BLaER1 treated with 17β-estradiol and CSF1 and Interleukin-3, amounts not matched to agents 10 nM and 100 nM (cell line): Measurements from ENCODE around the gene ODF4.

Source experiments
- H3K27ac ChIP-seq, 11 experiments: shearing (Covaris generic); formaldehyde crosslinking; 2 replicates each; pipeline ENCODE4 v1.8.1; 2022
- H3K27me3 ChIP-seq, 11 experiments: shearing (Covaris generic); formaldehyde crosslinking; 2 replicates each; pipeline ENCODE4 v1.8.1; 2022
- H3K36me3 ChIP-seq, 11 experiments: shearing (Covaris generic); formaldehyde crosslinking; 2 replicates each; pipeline ENCODE4 v1.8.1; 2022
- H3K4me1 ChIP-seq, 10 experiments: shearing (Covaris generic); formaldehyde crosslinking; 2 replicates each; pipeline ENCODE4 v1.8.1; 2022
- H3K4me2 ChIP-seq, 11 experiments: shearing (Covaris generic); formaldehyde crosslinking; 2 replicates each; pipeline ENCODE4 v1.8.1; 2022
- H3K4me3 ChIP-seq, 10 experiments: shearing (Covaris generic); formaldehyde crosslinking; 2 replicates each; pipeline ENCODE4 v1.8.1; 2022
- H3K9ac ChIP-seq, 11 experiments: shearing (Covaris generic); formaldehyde crosslinking; 2 replicates each; pipeline ENCODE4 v1.8.1; 2022
- H3K9me3 ChIP-seq, 11 experiments: shearing (Covaris generic); formaldehyde crosslinking; replicated peaks in 1 of 11; 2 replicates each; pipeline ENCODE4 v1.8.1; 2022
- H4K20me1 ChIP-seq, 11 experiments: shearing (Covaris generic); formaldehyde crosslinking; 2 replicates each; pipeline ENCODE4 v1.8.1; 2022
- Cebpa-rat ChIP-seq, 11 experiments: shearing (Covaris generic); IDR thresholded peaks; 2 replicates each; pipeline ENCODE4 v1.8.1; 2022

ODF4 gene, protein sequence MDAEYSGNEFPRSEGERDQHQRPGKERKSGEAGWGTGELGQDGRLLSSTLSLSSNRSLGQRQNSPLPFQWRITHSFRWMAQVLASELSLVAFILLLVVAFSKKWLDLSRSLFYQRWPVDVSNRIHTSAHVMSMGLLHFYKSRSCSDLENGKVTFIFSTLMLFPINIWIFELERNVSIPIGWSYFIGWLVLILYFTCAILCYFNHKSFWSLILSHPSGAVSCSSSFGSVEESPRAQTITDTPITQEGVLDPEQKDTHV

DNA sequence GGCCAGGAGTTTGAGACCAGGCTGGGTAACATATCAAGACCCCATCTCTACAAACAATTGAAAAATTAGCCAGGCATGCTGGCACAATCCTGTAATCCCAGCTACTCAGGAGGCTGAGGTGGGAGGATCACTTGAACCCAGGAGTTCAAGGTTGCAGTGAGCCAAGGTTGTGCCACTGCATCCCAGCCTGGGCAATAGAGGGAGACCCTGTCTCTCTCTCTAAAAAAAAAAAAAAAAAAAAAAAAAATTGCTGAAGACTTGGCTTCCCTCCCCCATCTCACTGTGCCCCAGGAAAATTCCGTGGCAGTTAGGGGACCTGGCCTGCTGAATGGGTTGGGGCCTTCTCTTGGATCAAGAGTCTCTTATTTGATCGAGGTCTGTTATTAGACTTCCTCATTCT lies at the start of gene ODF4:
ODF4 (plus strand) TSS at position 301 of the 400 bp plus-strand sequence. CDS start 212 bp downstream, outside the sequence.
- Histone ChIP-seq H3K4me3 (no peak within 1 kb of the TSS), H3K4me1 (peaks cover 0 to 8% (median 2%) of the 10 kb centered on the region in 10 experiments; a peak in 3 of 20 replicates), H3K27ac (no peak within 1 kb of the TSS), H4K20me1 (no peaks in the 10 kb centered on the region), H3K4me2 (no peak within 1 kb of the TSS), H3K36me3 (no peaks in the 10 kb centered on the region), H3K27me3 (no peaks in the 10 kb centered on the region), H3K9me3 (no peaks in the 10 kb centered on the region), H3K9ac (no peak within 1 kb of the TSS)
- TF ChIP-seq Cebpa-rat (IDR thresholded peaks at IDR 0.05): no peak

GRCh38 chr17:8290043-8290442 lies 49.6 kb upstream of the ODF4 start:
- Histone ChIP-seq H3K4me2 (peak overlapping the region; percentile 86 to 100 (median 97); a peak in 21 of 22 replicates), H3K4me1 (peaks cover 55 to 68% (median 60%) of the 10 kb centered on the region in 10 experiments), H3K9me3 (no peaks in the 10 kb centered on the region), H3K27ac (no peak overlapping the region), H3K27me3 (no peaks in the 10 kb centered on the region), H3K4me3 (peak overlapping the region in 7 of 10 experiments; percentile 75 to 86 (median 82); a peak in 9 of 20 replicates), H4K20me1 (peaks cover 0 to 7% (median 0%) of the 10 kb centered on the region in 11 experiments; a peak in 1 of 22 replicates), H3K9ac (peak overlapping the region in 9 of 11 experiments; percentile 81 to 95 (median 88); a peak in 13 of 22 replicates), H3K36me3 (peaks cover 0 to 15% (median 0%) of the 10 kb centered on the region in 11 experiments; a peak in 2 of 22 replicates)
- TF ChIP-seq Cebpa-rat (IDR thresholded peaks at IDR 0.05): no peak

DNA sequence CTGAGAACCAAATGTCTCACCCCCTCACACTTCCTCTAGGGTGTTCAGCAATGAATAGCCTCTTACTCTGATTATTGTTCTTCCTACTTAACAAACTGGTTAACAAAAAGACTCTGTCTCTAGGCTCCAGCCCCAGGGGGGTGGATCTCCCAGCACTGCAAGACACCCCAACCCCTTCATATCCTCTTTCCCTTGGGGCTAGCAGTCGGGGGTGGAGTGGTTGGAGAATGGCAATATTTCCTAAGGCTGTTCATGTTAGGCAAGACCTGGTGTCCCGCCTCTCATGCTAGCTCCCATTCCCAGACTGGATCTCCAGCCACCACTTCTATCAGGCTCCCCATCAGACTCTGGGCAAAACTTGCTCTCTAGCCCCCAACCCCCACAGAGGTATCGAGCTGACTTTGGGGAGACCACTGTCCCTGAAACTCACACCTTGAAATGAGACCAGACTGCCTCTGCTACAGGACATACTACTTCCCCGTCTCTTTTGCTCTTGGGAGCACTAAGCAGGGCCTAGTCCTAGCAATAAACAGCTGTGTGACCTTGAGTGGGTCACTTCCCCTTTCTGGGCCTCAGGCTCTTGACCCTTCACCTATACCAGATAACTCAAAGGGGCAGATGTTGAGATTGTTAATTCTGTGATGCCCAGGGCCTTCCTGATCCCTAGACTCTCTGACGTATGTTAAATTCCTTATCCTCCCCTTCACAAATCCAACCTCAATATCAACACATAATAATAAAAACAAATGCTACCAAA lies 46.8 kb upstream of the ODF4 start:
- Histone ChIP-seq H3K36me3 (peaks cover 0 to 15% (median 0%) of the 10 kb centered on the region in 11 experiments; a peak in 2 of 22 replicates), H3K4me1 (peaks cover 39 to 56% (median 46%) of the 10 kb centered on the region in 10 experiments), H3K4me3 (no peak overlapping the region), H3K27me3 (no peaks in the 10 kb centered on the region), H4K20me1 (peaks cover 0 to 7% (median 0%) of the 10 kb centered on the region in 11 experiments; a peak in 1 of 22 replicates), H3K27ac (peak overlapping the region in 8 of 11 experiments; percentile 4 to 45 (median 28); a peak in 8 of 22 replicates), H3K9ac (peak overlapping the region in 7 of 11 experiments; percentile 1 to 51 (median 27); a peak in 7 of 22 replicates), H3K9me3 (no peaks in the 10 kb centered on the region), H3K4me2 (peak overlapping the region; percentile 8 to 75 (median 47); a peak in 21 of 22 replicates)
- no peak for TF ChIP-seq Cebpa-rat (IDR thresholded peaks at IDR 0.05)

- no peaks in the 10 kb centered on the region for H3K9me3 ChIP-seq
- peak overlapping the region in 1 of 11 experiments; percentile 87; a peak in 2 of 22 replicates for H3K27ac ChIP-seq
- TF ChIP-seq Cebpa-rat (IDR thresholded peaks at IDR 0.05): no peak
- peak overlapping the region; percentile 81 to 97 (median 89) for H3K4me2 ChIP-seq
- H3K4me3 ChIP-seq: peak overlapping the region in 7 of 10 experiments; percentile 54 to 78 (median 68); a peak in 9 of 20 replicates
- peaks cover 0 to 15% (median 0%) of the 10 kb centered on the region in 11 experiments; a peak in 2 of 22 replicates for H3K36me3 ChIP-seq
- no peaks in the 10 kb centered on the region for H3K27me3 ChIP-seq
- H3K4me1 ChIP-seq: peaks cover 31 to 48% (median 39%) of the 10 kb centered on the region in 10 experiments
- peaks cover 0 to 4% (median 0%) of the 10 kb centered on the region in 11 experiments; a peak in 1 of 22 replicates for H4K20me1 ChIP-seq
- peak overlapping the region in 7 of 11 experiments; percentile 79 to 91 (median 85); a peak in 8 of 22 replicates for H3K9ac ChIP-seq
These were observed 45.3 kb upstream of the ODF4 start for GRCh38 chr17:8294361-8294760.

- no peaks in the 10 kb centered on the region for H4K20me1 ChIP-seq
- H3K9me3 ChIP-seq: no peaks in the 10 kb centered on the region
- peak overlapping the region; percentile 82 to 93 (median 87); a peak in 21 of 22 replicates for H3K27ac ChIP-seq
- peaks cover 26 to 43% (median 34%) of the 10 kb centered on the region in 10 experiments for H3K4me1 ChIP-seq
- H3K27me3 ChIP-seq: no peaks in the 10 kb centered on the region
- peaks cover 0 to 15% (median 0%) of the 10 kb centered on the region in 11 experiments; a peak in 2 of 22 replicates for H3K36me3 ChIP-seq
- no peak for TF ChIP-seq Cebpa-rat (IDR thresholded peaks at IDR 0.05)
- H3K4me3 ChIP-seq: peak overlapping the region; percentile 54 to 81 (median 68)
- H3K4me2 ChIP-seq: peak overlapping the region; percentile 81 to 97 (median 89)
- peak overlapping the region; percentile 79 to 91 (median 86) for H3K9ac ChIP-seq
These were observed 44.8 kb upstream of the ODF4 start for GRCh38 chr17:8294814-8295316.

GRCh38 chr17:8300226-8300625 lies 39.4 kb upstream of the ODF4 start:
- no peaks in the 10 kb centered on the region for H4K20me1 ChIP-seq
- peaks cover 0 to 17% (median 7%) of the 10 kb centered on the region in 10 experiments; a peak in 11 of 20 replicates for H3K4me1 ChIP-seq
- no peak for TF ChIP-seq Cebpa-rat (IDR thresholded peaks at IDR 0.05)
- H3K9me3 ChIP-seq: no peaks in the 10 kb centered on the region
- no peak overlapping the region for H3K9ac ChIP-seq
- H3K4me2 ChIP-seq: peak overlapping the region in 5 of 11 experiments; percentile 14 to 57 (median 35); a peak in 10 of 22 replicates
- H3K27ac ChIP-seq: no peak overlapping the region
- H3K36me3 ChIP-seq: no peaks in the 10 kb centered on the region
- H3K4me3 ChIP-seq: no peak overlapping the region
- H3K27me3 ChIP-seq: no peaks in the 10 kb centered on the region

DNA sequence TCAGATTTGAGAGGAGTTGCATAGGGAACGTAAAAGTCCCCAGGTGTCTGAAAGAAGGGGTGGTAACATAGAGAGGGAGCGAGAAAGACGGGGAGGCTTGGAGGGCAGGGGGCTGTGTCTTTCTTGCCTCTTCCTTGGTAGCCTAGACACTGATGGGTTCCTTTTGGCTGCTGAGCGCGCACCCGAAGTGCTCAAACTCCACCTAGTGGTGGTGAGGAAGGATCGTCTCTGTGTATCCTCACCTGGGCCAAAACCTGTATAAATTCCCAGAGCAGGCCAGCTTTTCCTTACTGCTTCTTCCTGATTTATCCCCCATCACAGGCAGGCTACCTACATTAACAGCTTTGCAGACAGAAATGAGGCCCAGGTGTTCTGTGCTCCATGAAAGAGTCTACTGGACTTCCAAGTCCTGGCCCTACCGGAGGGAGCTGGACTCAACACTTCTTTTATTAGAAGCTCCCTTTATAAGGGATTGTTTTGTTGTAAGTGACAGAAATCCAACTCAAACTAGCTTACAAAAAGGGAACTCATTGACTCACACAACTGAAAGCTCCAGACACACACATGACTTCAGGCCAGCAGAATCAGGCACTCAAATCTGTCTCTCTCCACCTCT lies 38.9 kb upstream of the ODF4 start:
- no peaks in the 10 kb centered on the region for H3K9me3 ChIP-seq
- no peaks in the 10 kb centered on the region for H4K20me1 ChIP-seq
- no peak for TF ChIP-seq Cebpa-rat (IDR thresholded peaks at IDR 0.05)
- peaks cover 0 to 17% (median 7%) of the 10 kb centered on the region in 10 experiments; a peak in 11 of 20 replicates for H3K4me1 ChIP-seq
- peak overlapping the region in 5 of 11 experiments; percentile 14 to 57 (median 35); a peak in 10 of 22 replicates for H3K4me2 ChIP-seq
- H3K27ac ChIP-seq: no peak overlapping the region
- no peaks in the 10 kb centered on the region for H3K27me3 ChIP-seq
- no peak overlapping the region for H3K9ac ChIP-seq
- H3K4me3 ChIP-seq: no peak overlapping the region
- H3K36me3 ChIP-seq: no peaks in the 10 kb centered on the region

GRCh38 chr17:8310601-8311123 lies 29.0 kb upstream of the ODF4 start:
- Histone ChIP-seq H3K4me2 (peak overlapping the region in 9 of 11 experiments; percentile 10 to 62 (median 41); a peak in 18 of 22 replicates), H3K4me3 (no peak overlapping the region), H3K9me3 (no peaks in the 10 kb centered on the region), H3K9ac (no peak overlapping the region), H3K36me3 (no peaks in the 10 kb centered on the region), H3K27me3 (no peaks in the 10 kb centered on the region), H3K27ac (no peak overlapping the region), H3K4me1 (peaks cover 0 to 16% (median 13%) of the 10 kb centered on the region in 10 experiments; a peak in 16 of 20 replicates), H4K20me1 (no peaks in the 10 kb centered on the region)
- TF ChIP-seq Cebpa-rat (IDR thresholded peaks at IDR 0.05): no peak
